ENCODE measurements around the gene CEP104. TPM values are rescaled to one million over a fixed set of nuclear protein-coding genes. Genes with fewer than 3 reads are reported as not detected.

CEP104 gene
- total and polyA plus RNA-seq, 9 of the 15 experiments (the other 6 are each of a cell fraction or from before 2014, with no cell fraction given) = 11.2 to 63.4 (median 42.6) TPM

DNA sequence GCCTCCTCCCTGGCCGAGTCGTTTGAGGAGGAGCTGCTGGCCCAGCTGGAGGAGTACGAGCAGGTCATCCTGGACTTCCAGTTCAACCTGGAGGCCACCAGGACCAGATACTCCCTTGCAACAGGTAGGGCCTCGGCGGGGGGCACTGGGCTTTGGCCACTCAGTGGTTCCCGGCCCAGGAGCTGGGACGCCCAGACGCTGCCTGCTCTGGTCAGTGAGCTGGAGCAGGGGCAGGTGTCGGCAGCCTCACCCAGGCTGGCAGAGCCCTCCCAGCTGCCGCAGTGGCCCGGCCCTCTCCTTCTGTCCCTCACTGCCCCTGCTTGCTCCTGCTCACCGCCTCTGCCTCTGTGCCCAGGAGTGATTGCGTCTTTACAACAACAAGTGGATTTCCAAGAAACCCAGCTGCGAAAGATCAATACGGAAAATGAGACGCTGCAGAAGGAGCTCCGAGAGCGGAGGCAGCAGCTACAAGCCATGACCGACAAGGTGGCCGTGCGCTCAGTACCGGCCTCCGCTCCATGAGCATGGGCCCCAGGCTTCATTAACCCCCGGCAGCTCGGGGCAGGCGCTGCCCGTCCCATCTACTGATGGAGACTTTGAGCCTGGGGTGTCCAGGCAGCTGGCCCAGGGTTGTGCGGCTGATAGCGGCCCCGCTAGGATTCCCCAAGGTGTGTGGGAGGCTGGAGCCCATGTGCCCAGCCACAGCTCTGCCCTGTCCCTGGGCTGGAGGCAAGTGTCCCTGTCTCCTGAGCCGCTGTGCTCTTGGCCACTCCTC lies 93.5 kb downstream of the CEP104 start:
- no peaks in the 10 kb centered on the region for H3K36me3 ChIP-seq (ENCODE audit: control insufficient read depth, insufficient read depth, low read length)
- CTCF ChIA-PET (ENCODE audit: low intra/inter-chr PET ratio) = no interaction called here

DNA sequence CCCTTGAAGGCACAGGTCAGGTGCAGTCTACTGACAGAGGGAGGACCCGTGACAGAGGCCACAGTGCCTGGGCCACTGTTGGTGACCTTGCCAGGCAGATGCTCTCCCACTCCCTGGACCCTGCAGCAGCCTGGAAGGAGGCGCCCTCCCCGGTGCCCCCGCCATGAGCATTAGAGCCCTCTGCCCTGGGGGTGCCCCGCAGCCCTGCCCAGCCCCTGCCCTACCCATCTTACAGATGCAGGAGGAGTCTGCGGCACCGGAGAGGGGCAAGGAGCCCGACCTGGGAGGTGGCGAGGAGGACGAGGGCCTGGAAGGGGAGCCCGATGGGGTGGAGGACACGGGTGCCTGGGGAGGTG lies 94.2 kb downstream of the CEP104 start:
- TF ChIP-seq TCFL5 (CRISPR knock-in tag; conservative IDR thresholded peaks at IDR 0.05) (no peak), SMARCB1 (IDR thresholded peaks at IDR 0.05; ENCODE audit: insufficient read length, low read depth) (no peak), LARP7 (IDR thresholded peaks at IDR 0.05) (no peak), ZNF143 (CRISPR knock-in tag; IDR thresholded peaks at IDR 0.05) (no peak)
- TF ChIP-seq, protein P1, sequence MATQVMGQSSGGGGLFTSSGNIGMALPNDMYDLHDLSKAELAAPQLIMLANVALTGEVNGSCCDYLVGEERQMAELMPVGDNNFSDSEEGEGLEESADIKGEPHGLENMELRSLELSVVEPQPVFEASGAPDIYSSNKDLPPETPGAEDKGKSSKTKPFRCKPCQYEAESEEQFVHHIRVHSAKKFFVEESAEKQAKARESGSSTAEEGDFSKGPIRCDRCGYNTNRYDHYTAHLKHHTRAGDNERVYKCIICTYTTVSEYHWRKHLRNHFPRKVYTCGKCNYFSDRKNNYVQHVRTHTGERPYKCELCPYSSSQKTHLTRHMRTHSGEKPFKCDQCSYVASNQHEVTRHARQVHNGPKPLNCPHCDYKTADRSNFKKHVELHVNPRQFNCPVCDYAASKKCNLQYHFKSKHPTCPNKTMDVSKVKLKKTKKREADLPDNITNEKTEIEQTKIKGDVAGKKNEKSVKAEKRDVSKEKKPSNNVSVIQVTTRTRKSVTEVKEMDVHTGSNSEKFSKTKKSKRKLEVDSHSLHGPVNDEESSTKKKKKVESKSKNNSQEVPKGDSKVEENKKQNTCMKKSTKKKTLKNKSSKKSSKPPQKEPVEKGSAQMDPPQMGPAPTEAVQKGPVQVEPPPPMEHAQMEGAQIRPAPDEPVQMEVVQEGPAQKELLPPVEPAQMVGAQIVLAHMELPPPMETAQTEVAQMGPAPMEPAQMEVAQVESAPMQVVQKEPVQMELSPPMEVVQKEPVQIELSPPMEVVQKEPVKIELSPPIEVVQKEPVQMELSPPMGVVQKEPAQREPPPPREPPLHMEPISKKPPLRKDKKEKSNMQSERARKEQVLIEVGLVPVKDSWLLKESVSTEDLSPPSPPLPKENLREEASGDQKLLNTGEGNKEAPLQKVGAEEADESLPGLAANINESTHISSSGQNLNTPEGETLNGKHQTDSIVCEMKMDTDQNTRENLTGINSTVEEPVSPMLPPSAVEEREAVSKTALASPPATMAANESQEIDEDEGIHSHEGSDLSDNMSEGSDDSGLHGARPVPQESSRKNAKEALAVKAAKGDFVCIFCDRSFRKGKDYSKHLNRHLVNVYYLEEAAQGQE (IDR thresholded peaks at IDR 0.05; ENCODE audit: borderline replicate concordance) = no peak
- TF ChIP-seq, protein P1 (CRISPR knock-in tag; IDR thresholded peaks at IDR 0.05; ENCODE audit: low read depth) = no peak
- DNase-seq (ENCODE audit: extremely low read depth in 1 of 4, low spot score in 3 of 4) (no peak), FAIRE-seq (no peak), ATAC-seq (no peak)
- ChIA-PET CTCF (ENCODE audit: low intra/inter-chr PET ratio) (no interaction called here), POLR2A (interaction anchor here (1.2 kb wide), 1 partner anchor 8 kb away, joined by 3 read pairs; no protein-coding TSS in a partner anchor)
- H3K4me2 ChIP-seq (ENCODE audit: insufficient read depth, low read length) = no peak overlapping the region
- no peaks in the 10 kb centered on the region for H3K36me3 ChIP-seq (ENCODE audit: control insufficient read depth, insufficient read depth, low read length)
- H3K79me2 ChIP-seq (ENCODE audit: control insufficient read depth, insufficient read depth, low read length) = no peaks in the 10 kb centered on the region
- H3K27me3 ChIP-seq (ENCODE audit: control insufficient read depth in 2 of 2, insufficient read depth in 2 of 2, low read length in 2 of 2) = peaks cover 0 to 27% of the 10 kb centered on the region in 2 experiments; a peak in 3 of 5 replicates
- peak overlapping the region in 1 of 2 experiments; percentile 50; a peak in 1 of 4 replicates for H3K9ac ChIP-seq (ENCODE audit: insufficient read depth in 1 of 2, low read depth in 2 of 2, low read length in 2 of 2)
- in situ Hi-C loops (cut with MboI) (no loop called here), intact Hi-C loops (cut with micrococcal nuclease) (no loop called here)
- no peak overlapping the region for H3K4me3 ChIP-seq
- H3K9me1 ChIP-seq (ENCODE audit: control insufficient read depth, insufficient read depth, low read length) = no peaks in the 10 kb centered on the region
- no peaks in the 10 kb centered on the region for H3K9me3 ChIP-seq (replicated peaks; ENCODE audit: control insufficient read depth, insufficient read depth, low read depth, low read length)
- 35% methylated on average over 12 of the region's 12 CpGs for WGBS (ENCODE audit: insufficient coverage, low coverage, missing lambda C conversion rate)
- no TSS peak for BruUV-seq (replicated peaks)
- peaks cover 16 to 47% of the 10 kb centered on the region in 2 experiments; a peak in 4 of 5 replicates for H3K4me1 ChIP-seq (replicated peaks in 1 of 2; ENCODE audit: control insufficient read depth in 2 of 2, insufficient read depth in 2 of 2, low read length in 2 of 2)
- no peaks in the 10 kb centered on the region for H4K20me1 ChIP-seq (replicated peaks; ENCODE audit: control insufficient read depth, insufficient read depth, low read length)
- H2AFZ ChIP-seq (ENCODE audit: low read depth, low read length) = no peak overlapping the region
- no peak overlapping the region for H3K27ac ChIP-seq (ENCODE audit: extremely low read depth, low read depth, low read length)

More for the DNA sequence above, 93.5 kb downstream of the CEP104 start:
- DNase-seq (ENCODE audit: extremely low read depth in 1 of 4, low spot score in 3 of 4) (no peak), ATAC-seq (peak; percentile 5; the same call in 1 of the 3 replicates), FAIRE-seq (no peak)
- H3K4me3 ChIP-seq = no peak overlapping the region
- H3K79me2 ChIP-seq (ENCODE audit: control insufficient read depth, insufficient read depth, low read length) = no peaks in the 10 kb centered on the region
- peaks cover 16 to 49% of the 10 kb centered on the region in 2 experiments; a peak in 4 of 5 replicates for H3K4me1 ChIP-seq (replicated peaks in 1 of 2; ENCODE audit: control insufficient read depth in 2 of 2, insufficient read depth in 2 of 2, low read length in 2 of 2)
- H3K27me3 ChIP-seq (ENCODE audit: control insufficient read depth in 2 of 2, insufficient read depth in 2 of 2, low read length in 2 of 2) = peaks cover 0 to 27% of the 10 kb centered on the region in 2 experiments; a peak in 3 of 5 replicates
- no TSS peak for BruUV-seq (replicated peaks)
- in situ Hi-C loops (cut with MboI) (no loop called here), intact Hi-C loops (cut with micrococcal nuclease) (no loop called here)
- H3K27ac ChIP-seq (ENCODE audit: extremely low read depth, low read depth, low read length) = no peak overlapping the region
- H3K9ac ChIP-seq (ENCODE audit: insufficient read depth in 1 of 2, low read depth in 2 of 2, low read length in 2 of 2) = peak overlapping the region in 1 of 2 experiments; percentile 50; a peak in 2 of 4 replicates
- POLR2A ChIA-PET = interaction anchor here (0.9 to 1.2 kb wide), 2 partner anchors 9 to 17 kb away, joined by 3 read pairs; no protein-coding TSS in a partner anchor
- no peak overlapping the region for H2AFZ ChIP-seq (ENCODE audit: low read depth, low read length)
- no peaks in the 10 kb centered on the region for H3K9me3 ChIP-seq (replicated peaks; ENCODE audit: control insufficient read depth, insufficient read depth, low read depth, low read length)
- H4K20me1 ChIP-seq (replicated peaks; ENCODE audit: control insufficient read depth, insufficient read depth, low read length) = no peaks in the 10 kb centered on the region
- no peaks in the 10 kb centered on the region for H3K9me1 ChIP-seq (ENCODE audit: control insufficient read depth, insufficient read depth, low read length)
- no peak overlapping the region for H3K4me2 ChIP-seq (ENCODE audit: insufficient read depth, low read length)
- no peak for TF ChIP-seq ZNF695 (CRISPR knock-in tag; IDR thresholded peaks at IDR 0.05)
- 0 out of 2 replicates have a peak, but pooled peaks have one; percentile 20 for TF ChIP-seq POLR2G (IDR thresholded peaks at IDR 0.05; ENCODE audit: low read depth, low read length)
- WGBS (ENCODE audit: insufficient coverage, low coverage, missing lambda C conversion rate) = 36% methylated on average over 31 of the region's 31 CpGs
